Stimulated activated CD4-positive, alpha-beta T cell treated with anti-CD3 and anti-CD28 coated beads, Interleukin-15, amount 100 ng/mL, for 1 hour (primary cell): ENCODE measurements around the gene MAP3K5.
"Not testable (repeated sequence)": the region's sequence is repeated elsewhere in the genome, so short reads cannot be mapped to it uniquely, and the experiment has no call there.

Experiments
- DNase-seq, 2 donors: peaks; one replicate each; pipeline ENCODE4 v3.0.0-alpha.2; 2020; ENCODE audit warnings: low read depth in 1 of 2, low spot score in 1 of 2

The MAP3K5 gene

DNA sequence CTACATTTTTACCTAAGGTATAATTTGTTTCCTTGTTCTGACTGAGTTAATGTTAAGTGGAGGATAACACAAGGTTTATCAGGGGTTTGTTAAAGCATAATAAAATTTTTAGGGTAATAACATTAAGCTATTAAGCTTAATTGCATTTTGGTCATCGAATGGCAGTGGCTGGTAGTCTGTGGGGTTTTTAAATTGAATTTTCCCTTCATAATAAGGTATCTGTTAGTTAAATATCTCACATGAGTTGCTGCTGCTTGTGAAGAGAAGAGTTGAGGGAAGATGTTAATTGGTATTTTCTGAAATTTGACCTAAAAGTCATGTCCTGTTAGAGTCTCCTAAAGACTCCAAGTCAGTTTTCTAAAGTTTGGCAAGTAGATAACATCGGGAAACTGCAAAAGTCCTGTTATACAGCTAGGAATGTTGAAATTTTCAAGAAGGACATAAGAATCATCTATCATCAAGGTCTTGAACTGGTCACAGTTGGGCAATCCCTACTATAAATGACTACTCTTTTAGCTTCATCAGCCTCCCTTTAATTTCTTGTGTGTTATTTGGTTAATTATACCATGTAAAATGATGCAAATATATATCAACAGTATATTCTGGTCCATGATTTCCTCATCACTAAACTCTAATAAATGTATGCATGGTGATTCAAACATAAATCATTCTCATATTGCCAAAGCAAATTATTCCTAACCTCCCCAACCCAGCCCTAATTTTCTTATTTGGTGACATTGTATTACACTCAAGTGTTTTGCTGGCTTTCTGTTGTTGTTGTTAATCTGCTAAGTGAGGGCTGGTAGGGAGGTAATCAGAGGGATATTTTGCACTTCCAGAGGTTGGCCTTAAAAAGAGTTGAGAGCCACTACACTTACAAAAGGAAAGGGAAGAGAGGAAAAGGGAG is 64.0 kb downstream of the MAP3K5 start:
- DNase-seq, result no peak

GRCh38 chr6:136726837-136727557 is 65.3 kb downstream of the MAP3K5 start:
- no peak for DNase-seq

DNA sequence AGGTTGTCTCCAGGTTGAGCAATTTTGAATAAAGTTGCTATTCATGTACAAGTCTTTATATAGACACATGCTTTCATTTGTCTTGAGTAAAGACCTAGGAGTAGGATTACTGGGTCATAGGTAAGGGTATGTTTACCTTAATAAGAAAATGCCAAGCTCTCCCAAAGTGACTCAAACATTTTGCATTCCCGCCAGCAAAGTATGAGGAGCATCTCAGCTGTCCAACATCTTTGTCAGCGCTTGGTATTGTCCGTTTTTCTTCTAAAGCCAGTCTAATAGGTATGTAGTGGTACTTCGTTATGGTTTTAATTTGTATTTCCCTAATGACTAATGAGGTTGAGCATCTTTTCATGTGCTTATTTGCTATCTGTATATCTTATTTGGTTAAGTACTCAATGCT is 67.2 kb downstream of the MAP3K5 start:
- DNase-seq, result no peak

DNA sequence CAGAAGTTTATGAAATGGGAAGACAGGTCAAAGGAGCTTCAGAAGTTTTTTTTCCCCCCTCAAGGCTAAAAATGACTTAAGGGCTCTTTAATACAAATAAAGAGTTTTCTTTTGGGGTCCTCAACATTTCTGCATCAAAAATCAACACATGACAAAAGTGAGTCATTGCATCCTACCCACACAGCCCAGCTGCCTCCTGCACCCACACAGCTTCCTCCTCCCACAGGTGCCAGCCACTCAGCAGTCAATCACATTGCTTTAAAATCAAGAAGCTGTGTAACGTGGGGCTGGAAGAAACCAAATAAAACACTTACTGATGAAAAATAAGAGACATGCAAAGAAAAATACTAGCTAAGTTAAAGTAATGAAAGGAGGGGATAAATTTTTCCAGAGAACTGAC is 68.5 kb downstream of the MAP3K5 start:
- peak; percentile 3 to 9 for DNase-seq

DNA sequence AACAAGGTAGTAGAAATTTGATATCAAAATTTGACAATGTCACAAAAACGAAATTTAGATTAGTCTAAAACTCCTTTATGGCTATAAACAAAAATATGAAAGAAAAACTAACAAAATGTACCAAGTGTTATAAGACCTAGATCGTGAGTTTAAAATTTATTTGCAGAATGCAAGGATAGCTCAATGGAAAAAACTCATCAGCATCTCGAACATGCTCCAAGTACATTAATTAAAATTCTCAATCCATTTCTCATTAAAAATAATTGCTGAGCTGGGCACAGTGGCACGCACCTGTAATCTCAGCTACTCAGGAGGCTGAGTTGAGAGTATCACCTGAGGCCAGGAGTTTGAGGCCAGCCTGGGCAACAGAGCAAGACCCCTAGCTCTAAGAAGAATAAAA is 70.8 kb downstream of the MAP3K5 start:
- no peak for DNase-seq

DNA sequence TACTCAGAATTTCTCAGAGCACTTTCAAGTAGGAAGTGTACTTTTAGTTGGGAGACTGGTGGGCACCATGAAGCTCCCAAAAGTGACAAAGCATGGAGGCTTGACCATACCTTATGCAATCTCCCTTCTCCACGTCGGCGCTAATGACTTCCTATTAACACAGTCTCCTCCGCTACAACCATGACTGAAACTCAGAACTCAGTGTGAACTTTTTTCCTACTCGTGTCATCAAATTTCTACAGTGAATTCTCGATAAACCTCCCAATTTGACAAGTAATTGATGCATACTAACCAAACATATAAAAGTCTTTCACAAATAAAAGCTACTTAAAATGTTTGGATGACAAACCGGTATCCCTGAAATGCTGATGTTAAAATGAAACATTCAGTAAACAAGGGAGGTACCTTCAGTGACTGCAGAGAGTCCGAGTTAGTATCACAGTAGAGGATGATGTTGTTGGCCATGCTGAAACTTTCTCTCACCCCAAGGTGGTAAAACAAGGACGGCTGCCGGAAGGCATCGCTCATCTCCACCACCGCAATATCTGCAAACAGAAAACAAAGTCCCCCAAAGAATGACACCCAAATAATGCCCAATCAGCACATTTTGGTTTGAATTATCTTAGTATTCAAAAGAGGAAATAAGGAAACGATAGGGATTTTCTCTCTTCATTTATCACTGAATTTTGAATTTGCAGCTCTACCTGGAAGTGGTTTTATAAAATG is 72.1 kb downstream of the MAP3K5 start:
- DNase-seq, result no peak

DNA sequence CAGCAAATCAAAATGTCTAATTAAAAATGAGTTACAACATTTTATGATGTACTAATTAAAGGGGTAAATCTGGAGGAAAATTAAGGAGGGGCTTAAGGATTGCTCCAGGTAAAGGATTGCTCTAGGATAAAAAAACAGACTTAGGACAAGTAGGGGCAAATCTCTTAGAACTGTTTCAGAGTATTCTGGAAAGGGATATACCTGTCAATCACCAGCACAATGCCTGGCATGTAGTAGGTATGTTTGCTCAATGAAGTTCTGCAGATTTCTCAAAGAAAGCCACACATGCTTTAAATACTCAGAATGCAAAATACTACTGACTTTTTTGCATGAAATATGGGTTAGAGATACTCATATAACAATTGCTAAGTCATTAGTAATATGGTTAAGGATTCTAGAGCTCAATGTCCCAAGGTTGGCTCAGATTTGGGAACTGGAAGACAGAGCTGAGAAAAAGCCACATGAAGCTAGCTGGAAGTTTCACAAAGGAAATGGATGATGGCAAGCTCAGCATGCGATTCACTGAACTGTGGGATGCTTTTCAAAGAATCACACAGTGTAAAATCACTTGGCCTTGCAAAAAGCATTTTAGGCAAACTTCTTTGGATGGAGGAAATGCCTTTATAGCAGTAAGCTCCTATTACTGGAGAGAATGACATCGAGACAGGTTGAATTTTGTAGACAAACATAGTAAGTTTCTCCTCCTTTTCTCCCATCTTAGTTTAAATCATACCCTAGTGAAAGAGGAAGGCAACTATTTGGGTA is 72.8 kb downstream of the MAP3K5 start:
- no peak for DNase-seq

DNA sequence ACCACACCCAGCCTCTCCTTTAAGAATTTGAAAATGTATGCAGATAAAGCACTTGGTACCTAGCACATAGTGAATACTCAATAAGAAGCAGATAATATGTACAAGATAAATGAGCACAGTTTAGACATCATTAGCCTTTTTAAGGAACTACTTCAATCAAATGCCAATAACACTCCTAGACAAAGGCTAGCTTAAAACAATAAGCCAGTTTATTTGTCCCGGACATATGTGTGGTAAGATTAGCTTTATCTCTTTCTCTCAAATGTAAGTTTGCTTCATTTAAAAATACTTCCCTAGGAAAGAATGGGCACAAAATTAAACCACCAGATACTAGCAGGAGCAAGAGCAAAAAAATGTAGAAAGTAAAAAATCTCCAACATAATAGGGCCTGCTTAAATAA is 73.8 kb downstream of the MAP3K5 start:
- DNase-seq, result no peak

GRCh38 chr6:136717716-136717990 is 74.6 kb downstream of the MAP3K5 start:
- no peak for DNase-seq

DNA sequence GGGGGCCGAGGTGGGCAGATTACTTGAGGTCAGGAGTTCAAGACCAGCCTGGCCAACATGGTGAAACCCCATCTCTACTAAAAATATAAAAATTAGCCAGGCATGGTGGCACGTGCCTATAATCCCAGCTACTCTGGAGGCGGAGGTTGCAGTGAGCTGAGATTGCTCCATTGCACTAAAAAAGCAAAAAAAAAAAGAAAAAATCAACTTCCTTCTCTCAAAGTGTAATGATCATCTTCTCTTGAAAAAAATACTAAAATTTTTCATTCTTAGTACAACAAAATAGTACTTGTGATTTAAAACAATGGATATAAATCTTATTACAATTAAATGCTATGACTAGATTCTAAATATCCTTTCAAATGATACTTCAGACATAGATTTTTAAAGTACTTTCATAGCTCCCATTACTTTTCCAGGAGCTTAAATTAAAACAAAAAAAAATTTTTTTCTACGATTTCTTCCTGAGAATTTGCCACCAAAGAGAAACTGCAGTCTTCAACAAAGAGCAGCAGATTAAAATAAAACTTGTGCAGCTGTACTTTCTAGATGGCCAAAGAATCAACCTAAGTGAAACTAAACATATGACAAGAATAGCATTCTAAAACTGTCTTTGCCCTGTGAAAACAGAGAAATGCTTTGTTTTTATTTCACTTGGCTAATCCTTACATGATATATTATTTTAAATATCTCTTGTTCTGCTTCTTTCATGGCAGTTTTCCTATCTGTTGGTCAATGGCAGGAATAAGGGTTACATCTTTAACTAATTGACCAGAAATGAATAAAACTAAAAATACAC is 75.2 kb downstream of the MAP3K5 start:
- no peak for DNase-seq

DNA sequence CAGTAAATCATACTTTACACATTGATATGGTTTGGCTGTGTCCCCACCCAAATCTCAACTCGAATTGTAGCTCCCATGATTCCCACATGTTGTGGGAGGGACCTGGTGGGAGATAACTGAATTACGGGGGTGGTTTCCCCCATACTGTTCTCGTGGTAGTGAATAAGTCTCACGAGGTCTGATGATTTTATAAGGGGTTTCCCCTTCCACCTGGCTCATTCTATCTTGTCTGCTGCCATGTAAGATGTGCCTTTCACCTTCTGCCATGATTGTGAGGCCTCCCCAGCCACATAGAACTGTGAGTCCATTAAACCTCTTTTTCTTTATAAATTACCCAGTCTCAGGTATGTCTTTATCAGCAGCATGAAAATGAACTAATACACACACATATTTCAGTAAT is 79.6 kb downstream of the MAP3K5 start:
- not testable (repeated sequence) for DNase-seq

DNA sequence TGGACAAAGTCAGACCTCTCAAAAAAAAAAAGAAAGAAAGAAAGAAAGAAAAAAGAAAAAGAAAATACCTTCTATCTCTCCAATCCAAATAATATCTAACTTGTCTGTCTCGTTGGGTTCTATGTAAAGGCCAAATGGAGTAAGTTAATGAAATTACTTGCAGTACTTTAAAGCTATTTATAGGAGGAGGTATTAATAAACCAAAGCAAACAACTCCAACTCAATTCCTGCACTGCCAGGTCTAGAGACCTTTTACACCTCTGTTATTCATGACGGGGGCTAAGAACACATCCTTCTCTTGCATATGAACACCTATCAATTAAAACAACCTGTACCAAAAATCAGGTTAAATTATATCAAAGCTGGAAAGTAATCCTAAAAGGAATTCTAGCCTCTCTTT is 80.6 kb downstream of the MAP3K5 start:
- no peak for DNase-seq

DNA sequence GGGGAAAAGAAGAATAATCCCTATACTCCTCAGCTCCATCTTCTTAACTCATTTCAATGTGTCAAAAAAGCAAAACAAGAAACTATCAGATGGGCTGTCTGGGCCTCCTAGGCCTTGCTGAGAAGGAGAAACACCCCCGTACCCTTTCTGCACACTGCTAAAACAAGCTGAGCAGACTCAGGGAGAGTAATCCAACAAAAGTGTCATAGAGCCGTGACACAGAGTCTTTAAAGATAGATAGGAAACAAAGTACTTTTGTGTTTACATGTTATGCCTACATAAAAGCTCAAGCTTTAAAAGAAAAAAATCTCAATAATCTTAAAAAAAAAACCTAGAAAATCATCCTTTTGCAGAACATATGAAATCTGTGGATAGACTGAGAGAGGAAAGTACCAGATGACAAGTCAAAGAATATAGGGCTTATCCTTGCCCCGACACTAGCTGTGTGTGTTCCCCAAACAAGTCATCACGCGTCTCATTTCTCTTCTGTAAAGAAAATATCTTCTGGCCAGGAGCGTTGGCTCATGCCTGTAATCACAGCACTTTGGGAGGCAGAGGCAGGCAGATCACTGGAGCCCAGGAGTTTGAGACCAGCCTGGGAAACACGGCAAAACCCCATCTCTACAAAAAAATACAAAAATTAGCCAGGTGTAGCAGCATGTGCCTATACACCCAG is 81.3 kb downstream of the MAP3K5 start:
- DNase-seq, result no peak

DNA sequence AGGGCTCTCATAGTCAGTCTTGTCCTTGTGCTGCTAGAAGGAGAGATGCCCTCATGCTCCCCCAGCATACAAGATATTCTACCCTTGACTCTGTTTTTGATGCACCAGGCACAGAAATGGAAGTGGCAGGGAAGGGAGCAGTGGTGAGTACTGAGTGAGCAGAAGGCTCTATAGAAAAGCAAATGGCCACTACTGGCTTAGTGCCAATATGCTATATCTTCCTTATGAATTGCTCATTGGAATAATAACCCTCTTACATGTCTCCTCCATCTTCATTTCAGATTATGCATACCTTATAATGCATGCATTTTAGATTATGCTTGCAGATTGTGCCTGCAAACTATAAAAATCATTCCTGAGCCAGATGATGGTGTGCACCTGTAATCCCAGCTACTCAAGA is 82.8 kb downstream of the MAP3K5 start:
- DNase-seq, result no peak

- DNase-seq, result no peak
Measured at GRCh38 chr6:136706430-136706829, 85.8 kb downstream of the MAP3K5 start.

GRCh38 chr6:136703331-136703865 is 88.9 kb downstream of the MAP3K5 start:
- DNase-seq, result no peak

- DNase-seq, result no peak
Measured at GRCh38 chr6:136701045-136701444, 91.2 kb downstream of the MAP3K5 start.

- no peak for DNase-seq
Measured at GRCh38 chr6:136699358-136699757, 92.9 kb downstream of the MAP3K5 start.

DNA sequence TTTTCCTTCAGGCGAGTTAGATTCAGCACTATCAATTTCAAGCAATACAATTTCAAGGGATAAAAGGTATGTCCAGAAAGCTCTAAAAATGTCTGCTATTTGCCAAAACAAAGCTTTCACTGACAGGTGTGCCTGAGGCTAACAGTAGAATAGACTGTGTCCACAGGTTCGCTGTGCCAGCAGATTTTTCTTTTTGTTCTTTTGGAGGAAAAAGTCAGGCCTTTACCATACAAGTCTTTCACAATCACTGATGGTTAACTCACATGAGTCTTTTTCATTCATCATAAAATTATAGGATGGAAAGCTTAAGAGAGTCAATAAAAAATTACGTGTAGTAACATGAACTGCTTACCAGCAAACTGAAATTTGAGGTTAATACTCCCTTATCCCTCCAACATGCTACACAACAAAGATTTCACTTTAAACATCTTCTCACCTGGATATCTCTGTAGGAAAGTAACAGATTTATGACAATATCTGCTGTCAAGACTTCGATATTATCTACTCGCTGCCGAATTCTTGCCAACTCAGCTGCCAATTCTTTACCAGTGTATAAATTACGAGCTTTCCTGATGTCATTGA is 95.4 kb downstream of the MAP3K5 start:
- no peak for DNase-seq
